HG03039 (cell line): ENCODE data around the gene TBC1D7.
"Not testable (repeated sequence)": the region's sequence is repeated elsewhere in the genome, so short reads cannot be mapped to it uniquely, and the experiment has no call there.

Experiments
- ATAC-seq: cut with Tn5 transposase; IDR thresholded peaks from one replicate; pipeline ENCODE4 v1.9.1; 2021; ENCODE audit warnings: mild to moderate bottlenecking, moderate library complexity; ENCODE audit not compliant: unreplicated experiment

The TBC1D7 gene

GRCh38 chr6:13326031-13326586, 2.2 kb downstream of the TBC1D7 start:
- not testable (repeated sequence) for ATAC-seq

DNA sequence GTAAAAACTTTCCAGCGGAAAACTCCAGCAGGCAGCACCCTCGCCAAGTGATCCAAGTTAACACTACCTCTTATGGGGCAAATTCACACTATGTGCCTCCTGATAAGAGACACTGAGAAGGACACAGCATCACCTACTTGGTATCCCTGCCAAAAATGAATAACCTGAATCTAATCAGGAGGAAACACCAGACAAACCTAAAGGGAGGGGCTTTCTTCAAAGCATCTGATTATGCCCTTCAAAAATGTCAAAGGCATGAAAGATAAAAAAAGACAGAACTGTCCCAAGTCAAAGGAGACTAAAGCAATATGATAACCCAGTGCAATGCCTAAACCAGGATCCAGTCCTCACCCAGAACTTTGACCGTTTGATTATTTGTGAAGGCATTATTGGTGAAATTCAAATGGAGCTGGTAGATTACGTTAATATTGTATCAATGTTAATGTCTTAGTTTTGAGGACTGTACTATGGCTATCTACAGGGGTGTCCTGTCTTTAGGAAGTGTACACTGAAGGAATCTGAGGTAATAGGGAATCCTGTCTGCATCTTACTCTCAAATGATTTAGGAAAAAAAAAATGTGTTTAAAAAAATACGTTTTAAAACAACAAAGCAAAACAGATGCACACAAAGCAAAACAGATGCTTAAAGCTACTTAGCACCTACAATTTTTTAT, 8.3 kb downstream of the TBC1D7 start:
- no peak for ATAC-seq

DNA sequence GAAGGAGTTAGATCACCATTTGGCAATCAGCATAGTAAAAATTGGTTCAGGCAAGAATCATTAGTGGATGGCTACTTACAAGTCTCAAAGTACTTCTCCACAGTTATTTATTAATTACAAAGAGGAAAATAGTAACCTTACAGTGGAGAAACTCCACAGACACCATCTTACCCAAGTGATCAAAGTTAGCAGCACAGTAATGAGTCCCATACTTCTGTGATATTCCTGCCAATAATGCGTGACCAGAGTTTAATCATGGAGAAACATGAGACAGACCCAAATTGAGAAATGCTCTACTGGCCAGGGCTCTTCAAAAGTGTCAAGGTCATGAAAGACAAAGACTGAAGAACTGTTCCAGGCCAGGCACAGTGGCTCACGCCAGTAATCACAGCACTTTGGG, 9.5 kb downstream of the TBC1D7 start:
- no peak for ATAC-seq

- no peak for ATAC-seq
Observed at GRCh38 chr6:13315896-13316295, 12.4 kb downstream of the TBC1D7 start.

DNA sequence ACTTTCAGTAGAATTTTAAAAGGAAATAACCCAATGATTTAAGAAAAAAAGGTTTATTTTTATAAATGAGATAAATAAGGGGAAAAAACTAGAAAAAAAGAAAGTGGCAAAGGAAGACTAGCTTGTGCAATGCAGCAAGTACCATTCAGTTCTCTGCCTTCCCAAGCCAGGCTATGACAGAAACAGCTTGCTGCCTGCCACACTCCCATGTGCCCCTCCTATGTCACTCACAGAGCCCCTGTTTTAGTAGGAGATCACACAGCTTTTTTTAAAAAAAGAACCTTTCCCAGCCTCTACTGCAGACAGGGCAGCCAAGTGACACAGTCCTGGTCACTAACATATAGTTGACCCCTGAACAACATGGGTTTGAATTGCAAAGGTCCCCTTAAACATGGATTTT, 13.5 kb downstream of the TBC1D7 start:
- ATAC-seq = no peak

GRCh38 chr6:13311155-13311554, 17.2 kb downstream of the TBC1D7 start:
- no peak for ATAC-seq

GRCh38 chr6:13308332-13308731, 20.0 kb downstream of the TBC1D7 start:
- no peak for ATAC-seq

DNA sequence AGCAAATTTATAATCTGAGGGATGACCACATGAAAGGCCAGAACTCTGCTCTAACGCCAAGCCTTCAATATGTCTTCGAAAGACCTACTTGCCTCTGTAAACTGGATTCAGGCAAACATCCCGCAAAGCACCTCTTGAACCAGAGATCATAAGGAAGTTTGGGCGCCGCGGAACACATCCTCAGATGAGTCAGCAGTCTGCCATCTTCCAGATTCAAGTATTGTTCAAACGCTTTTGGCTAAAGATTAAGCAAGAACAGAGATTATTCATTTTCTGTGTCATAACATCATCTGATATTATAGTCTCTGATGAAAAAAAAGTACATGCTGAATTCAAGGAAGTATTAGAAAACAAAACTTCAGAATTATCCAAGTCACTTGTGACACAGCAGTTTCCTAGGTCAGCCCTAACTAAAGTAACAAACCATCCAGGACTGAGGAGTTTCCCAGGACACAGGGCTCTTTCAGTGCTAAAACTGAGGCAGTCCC, 20.8 kb downstream of the TBC1D7 start:
- ATAC-seq = no peak

DNA sequence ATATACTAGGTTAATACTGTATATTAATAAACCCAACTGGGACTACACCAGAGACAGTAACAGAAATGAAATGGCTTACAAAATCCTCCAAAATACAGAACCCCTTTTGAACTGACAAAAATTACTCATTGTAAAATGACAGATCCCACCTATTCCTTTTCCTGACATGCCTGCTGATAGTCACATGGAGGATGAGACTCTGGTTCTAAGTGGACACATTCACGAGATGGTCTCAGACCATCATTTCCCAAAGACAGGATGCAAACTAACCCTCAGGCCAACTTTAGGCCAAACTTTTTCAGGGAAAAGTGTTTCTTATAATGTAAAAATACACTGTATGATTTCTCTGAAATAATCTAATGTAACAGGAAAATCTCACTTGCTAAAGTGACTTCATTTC, 22.5 kb downstream of the TBC1D7 start:
- no peak for ATAC-seq

DNA sequence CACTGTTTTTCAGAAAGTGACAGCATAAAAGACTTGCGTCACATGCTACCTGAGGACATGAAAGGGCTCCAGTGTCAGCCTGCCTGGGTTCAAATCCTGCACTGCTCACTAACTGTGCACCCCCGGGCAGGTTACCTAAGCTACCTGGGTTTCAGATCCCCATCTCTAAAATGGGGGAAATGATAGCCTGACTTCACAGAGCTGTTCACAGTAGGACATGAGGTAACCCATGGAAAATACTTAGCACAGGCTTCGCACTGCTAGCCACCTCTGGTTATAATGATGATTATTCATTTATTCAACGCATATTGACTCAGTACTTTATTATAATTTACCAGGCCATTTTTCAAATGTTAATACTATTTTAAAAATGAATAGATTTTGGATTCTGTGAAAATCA, 23.0 kb downstream of the TBC1D7 start:
- no peak for ATAC-seq

DNA sequence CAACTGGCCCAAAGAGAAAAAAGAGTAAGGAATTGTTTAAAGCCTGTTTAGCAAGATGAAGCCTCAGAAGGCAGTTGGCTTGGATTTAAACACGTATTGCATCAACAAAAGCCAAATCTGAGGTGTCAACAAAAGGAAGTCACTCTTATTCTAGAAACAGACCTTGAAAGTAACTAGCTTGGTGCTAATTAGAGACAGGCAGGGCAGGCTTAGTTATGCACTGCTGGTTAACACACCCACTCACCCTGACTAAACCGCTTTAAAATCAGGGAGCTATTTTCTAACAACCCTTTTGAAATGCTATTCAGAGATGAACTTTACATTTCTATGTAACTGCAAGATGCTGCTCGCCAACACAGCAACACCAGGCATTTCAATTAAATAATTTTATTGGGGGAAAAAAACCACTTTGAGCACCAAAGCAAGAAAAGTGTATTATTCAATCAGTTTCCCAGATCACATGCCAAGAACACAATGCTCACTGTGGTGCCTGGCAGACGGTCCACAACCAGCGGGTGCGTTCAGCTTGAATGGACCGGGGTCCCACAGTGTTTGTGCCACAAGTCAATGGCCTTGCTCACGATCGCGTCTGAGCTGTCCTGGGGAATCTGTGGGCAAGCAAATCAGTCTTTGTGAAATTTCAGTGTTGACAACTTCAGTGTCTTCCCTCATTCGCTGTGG, 23.6 kb downstream of the TBC1D7 start:
- no peak for ATAC-seq

DNA sequence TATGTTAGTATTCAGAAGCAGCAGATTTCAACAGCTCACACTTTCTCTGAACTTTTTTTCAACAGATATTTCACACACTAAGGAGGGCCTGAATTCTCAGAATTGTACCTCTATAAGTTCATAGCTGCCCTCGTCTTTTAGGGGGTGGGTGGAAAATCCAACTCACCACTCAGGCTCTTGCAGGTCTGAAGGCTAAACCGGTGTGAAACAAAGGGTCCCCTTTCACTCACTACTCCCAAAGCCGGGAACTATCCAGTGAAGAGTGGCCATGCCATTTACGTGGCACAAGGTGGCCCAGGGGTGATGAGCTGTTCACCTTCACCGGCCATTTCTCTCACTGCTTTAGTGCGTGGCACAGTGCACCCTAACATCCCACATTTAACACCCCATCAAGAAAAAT, 24.2 kb downstream of the TBC1D7 start:
- no peak for ATAC-seq

GRCh38 chr6:13303668-13304017, 24.7 kb downstream of the TBC1D7 start:
- peak; percentile 51 for ATAC-seq

GRCh38 chr6:13302751-13303667, 25.3 kb downstream of the TBC1D7 start:
- peak; percentile 51 for ATAC-seq

GRCh38 chr6:13302291-13302690, 26.0 kb downstream of the TBC1D7 start:
- no peak for ATAC-seq

- no peak for ATAC-seq
Observed at GRCh38 chr6:13300643-13301590, 27.4 kb downstream of the TBC1D7 start.

- no peak for ATAC-seq
Observed at GRCh38 chr6:13299918-13300317, 28.4 kb downstream of the TBC1D7 start.

GRCh38 chr6:13299403-13299821, 28.9 kb downstream of the TBC1D7 start:
- no peak for ATAC-seq

GRCh38 chr6:13298446-13298845, 29.9 kb downstream of the TBC1D7 start:
- ATAC-seq = no peak

DNA sequence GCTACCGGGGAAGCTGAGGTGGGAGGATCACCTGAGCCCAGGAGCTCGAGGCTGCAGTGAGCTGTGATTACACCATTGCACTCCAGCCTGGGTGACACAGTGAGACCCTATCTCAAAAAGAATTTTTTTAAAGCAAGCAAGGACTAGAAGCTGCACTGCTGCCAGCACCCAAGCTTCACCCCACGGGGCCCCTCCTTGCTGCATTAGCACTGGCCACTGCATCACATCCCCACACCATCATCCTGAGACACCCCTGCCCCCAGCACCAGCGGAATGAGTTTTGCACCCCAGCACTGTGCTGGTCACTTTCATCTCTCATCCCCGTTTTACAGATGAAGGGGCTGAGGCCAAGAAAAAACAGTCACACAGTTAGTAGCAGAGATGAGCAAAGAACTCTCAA, 30.9 kb downstream of the TBC1D7 start:
- ATAC-seq = no peak
